Endothelial cell of umbilical vein (primary cell): ENCODE measurements around the gene ADI1. TPM values are rescaled to one million over a fixed set of nuclear protein-coding genes. Genes with fewer than 3 reads are reported as not detected.

Experiments used
- BruUV-seq: library from RNA; stranded (reverse); fragments of 400-500 nt; replicated peaks from 2 replicates; lab custom pipeline; 2021; lab: Mats Ljungman, UMichigan
- CTCF ChIA-PET: fragments of 300-600, 350-600 bp; sonication (Branson Sonifier 250); formaldehyde crosslinking; loops from one replicate; lab custom pipeline; 2021; ENCODE audit warnings: antibody characterized with exemption, inconsistent platforms; lab: Charles Lee
- POLR2A ChIA-PET: fragments of 300-600, 350-600 bp; sonication (Branson Sonifier 250); formaldehyde crosslinking; loops from one replicate; lab custom pipeline; 2021; ENCODE audit warnings: antibody characterized with exemption, inconsistent platforms; lab: Charles Lee
- DNase-seq: peaks from one replicate; pipeline ENCODE4 v3.0.0-alpha.2; 2011; ENCODE audit warnings: low read depth, low spot score
- FAIRE-seq: peaks from 2 replicates; lab custom pipeline; 2011; peaks lifted over from hg19 to GRCh38; lab: Jason Lieb, UNC
- H2AFZ ChIP-seq: 2 replicates; pipeline ENCODE4 v1.6.0; 2012; ENCODE audit warnings: low read depth, low read length, control low read depth, inconsistent platforms
- H3K27ac ChIP-seq: 2 replicates; pipeline ENCODE4 v1.5.1; 2011; ENCODE audit warnings: low read depth, mild to moderate bottlenecking, control low read depth, low read length, moderate library complexity; ENCODE audit not compliant: insufficient read depth
- H3K27me3 ChIP-seq, 2 experiments: 2 replicates each; pipeline versions ENCODE4 v1.6.0 to v1.6.1; 2011; ENCODE audit warnings: low read length in 2 of 2, mixed read lengths in 1 of 2; ENCODE audit not compliant: control insufficient read depth in 2 of 2, insufficient read depth in 2 of 2
- H3K36me3 ChIP-seq, 2 experiments: 2 replicates in 1 of 2; 3 replicates in 1 of 2; pipeline ENCODE4 v1.5.1; 2011; ENCODE audit warnings: low read length in 2 of 2, mild to moderate bottlenecking in 1 of 2, moderate library complexity in 1 of 2; ENCODE audit not compliant: control insufficient read depth in 2 of 2, insufficient read depth in 2 of 2; ENCODE audit errors: extremely low read depth in 1 of 2
- H3K4me1 ChIP-seq: 3 replicates; pipeline ENCODE4 v1.5.1; 2011; ENCODE audit warnings: mild to moderate bottlenecking, low read length; ENCODE audit not compliant: control insufficient read depth, insufficient read depth; ENCODE audit errors: extremely low read depth
- H3K4me2 ChIP-seq: 2 replicates; pipeline ENCODE4 v1.6.1; 2011; ENCODE audit warnings: low read length, control low read depth, mixed read lengths; ENCODE audit not compliant: insufficient read depth
- H3K4me3 ChIP-seq, 3 experiments: fragments of 200-600 bp in 1 of 3; sonication (generic), shearing (Covaris generic) in 1 of 3; replicated peaks in 1 of 3; 2 replicates each; pipeline ENCODE4 v1.5.1; 2011 to 2016; ENCODE audit warnings: control low read depth in 3 of 3, low read length in 3 of 3, mild to moderate bottlenecking in 2 of 3, inconsistent platforms in 1 of 3, low read depth in 1 of 3, moderate library complexity in 1 of 3; ENCODE audit not compliant: insufficient read depth in 1 of 3
- H3K79me2 ChIP-seq: 2 replicates; pipeline ENCODE4 v1.6.0; 2012; ENCODE audit warnings: low read length, inconsistent platforms; ENCODE audit not compliant: control insufficient read depth, insufficient read depth
- H3K9ac ChIP-seq: replicated peaks from 2 replicates; pipeline ENCODE3; 2011; ENCODE audit warnings: low read length, control low read depth; ENCODE audit not compliant: insufficient read depth; ENCODE audit errors: extremely low read depth
- H3K9me1 ChIP-seq: replicated peaks from 3 replicates; pipeline ENCODE4 v1.6.0; 2011; ENCODE audit warnings: mild to moderate bottlenecking, low read length; ENCODE audit not compliant: control insufficient read depth, insufficient read depth; ENCODE audit errors: extremely low read depth
- H3K9me3 ChIP-seq: replicated peaks from 2 replicates; pipeline ENCODE4 v1.5.1; 2012; ENCODE audit warnings: low read length, inconsistent platforms; ENCODE audit not compliant: control insufficient read depth, insufficient read depth
- H4K20me1 ChIP-seq: replicated peaks from 2 replicates; pipeline ENCODE3; 2011; ENCODE audit warnings: mild to moderate bottlenecking, low read length; ENCODE audit not compliant: control insufficient read depth, insufficient read depth; ENCODE audit errors: extremely low read depth
- CTCF ChIP-seq, 2 donors: IDR thresholded peaks; 1 replicate in 1 of 2; 2 replicates in 1 of 2; pipeline ENCODE4 v1.5.1; 2011; ENCODE audit warnings: low read length in 2 of 2, mild to moderate bottlenecking in 2 of 2, moderate library complexity in 2 of 2, control low read depth in 1 of 2, inconsistent platforms in 1 of 2, low read depth in 1 of 2; ENCODE audit not compliant: insufficient read depth in 1 of 2; ENCODE audit errors: extremely low read depth in 1 of 2
- EZH2 ChIP-seq: IDR thresholded peaks from 2 replicates; pipeline ENCODE4 v1.6.1; 2012; ENCODE audit warnings: borderline replicate concordance, low read depth, mild to moderate bottlenecking, moderate library complexity, low read length, inconsistent platforms; ENCODE audit not compliant: severe bottlenecking
- FOS ChIP-seq: IDR thresholded peaks from 2 replicates; pipeline ENCODE4 v1.6.1; 2011; ENCODE audit warnings: mild to moderate bottlenecking, low read length, moderate library complexity, borderline replicate concordance; ENCODE audit not compliant: insufficient read depth
- GATA2 ChIP-seq: IDR thresholded peaks from 2 replicates; pipeline ENCODE4 v1.7.0; 2011; ENCODE audit warnings: low read depth, mild to moderate bottlenecking, moderate library complexity, mixed read lengths, low read length; ENCODE audit not compliant: insufficient read length, insufficient read depth
- JUN ChIP-seq: IDR thresholded peaks from 2 replicates; pipeline ENCODE4 v1.6.1; 2011; ENCODE audit warnings: borderline replicate concordance, low read depth; ENCODE audit not compliant: insufficient read length, insufficient read depth
- MYC ChIP-seq: IDR thresholded peaks from one replicate; pipeline ENCODE4 v1.6.1; 2011; ENCODE audit warnings: mild to moderate bottlenecking, low read depth, low read length
- POLR2A ChIP-seq: IDR thresholded peaks from 2 replicates; pipeline ENCODE4 v1.6.1; 2012; ENCODE audit warnings: low read depth, mild to moderate bottlenecking, control low read depth, low read length
- POLR2AphosphoS5 ChIP-seq: IDR thresholded peaks from 2 replicates; pipeline ENCODE4 v1.6.1; 2012; ENCODE audit warnings: low read depth, mild to moderate bottlenecking, control low read depth, low read length, moderate library complexity; ENCODE audit not compliant: insufficient read depth
- dilution Hi-C: fragments of 300-500 bp; cut with MboI; formaldehyde crosslinking; loops from one replicate; pipeline ENCODE4 v1.15.0; 2019; ENCODE audit warnings: low sequenced_read_pairs; ENCODE audit not compliant: extremely low pct_ligation_motif_present
- intact Hi-C: fragments of 100-400 bp; cut with micrococcal nuclease; formaldehyde crosslinking; loops from one replicate; pipeline ENCODE4 v1.10.0; 2022
- polyA plus RNA-seq, 4 experiments: library from polyadenylated mRNA; depleted of rRNA in 3 of 4; stranded (reverse) in 3 of 4; unstranded in 1 of 4; fragments of >200 nt; gene quantifications; 2 replicates each; pipeline versions ENCODE4 v1.2.1 to v1.2.3, GENCODE V29; 2011 to 2012; ENCODE audit warnings: missing spikeins in 1 of 4
- total RNA-seq: library from RNA; stranded (reverse); gene quantifications from 2 replicates; pipeline ENCODE4 v1.2.3, GENCODE V29; 2021
- TF ChIP-seq, protein P1 (sequence below): IDR thresholded peaks from 2 replicates; pipeline ENCODE4 v1.6.1; 2011; ENCODE audit not compliant: insufficient read depth, insufficient read length

The ADI1 gene
- total and polyA plus RNA-seq, 2 donors (not counting 3 experiments of a cell fraction or from before 2014, with no cell fraction given), result 38.6 to 49.7 TPM

GRCh38 chr2:3490191-3491170, 28.9 kb downstream of the ADI1 start:
- ChIA-PET CTCF (interaction anchor here (1.9 kb wide), 1 partner anchor 29 kb away, joined by 5 read pairs; no protein-coding TSS in a partner anchor), POLR2A (no interaction called here)
- peaks cover 4% of the 10 kb centered on the region for H3K4me1 ChIP-seq
- no peak overlapping the region for H3K27ac ChIP-seq
- H3K9me3 ChIP-seq, result no peaks in the 10 kb centered on the region
- H4K20me1 ChIP-seq, result no peaks in the 10 kb centered on the region
- dilution Hi-C loops, result no loop called here
- no peak overlapping the region for H2AFZ ChIP-seq
- no peaks in the 10 kb centered on the region for H3K9me1 ChIP-seq
- peaks cover 0 to 3% of the 10 kb centered on the region in 2 experiments for H3K36me3 ChIP-seq
- FAIRE-seq, result no peak
- TF ChIP-seq, protein P1, sequence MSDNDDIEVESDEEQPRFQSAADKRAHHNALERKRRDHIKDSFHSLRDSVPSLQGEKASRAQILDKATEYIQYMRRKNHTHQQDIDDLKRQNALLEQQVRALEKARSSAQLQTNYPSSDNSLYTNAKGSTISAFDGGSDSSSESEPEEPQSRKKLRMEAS, result no peak
- TF ChIP-seq EZH2 (no peak), FOS (no peak), GATA2 (no peak), POLR2A (no peak), CTCF (IDR thresholded peaks at IDR 0.05; ENCODE audit: extremely low read depth in 1 of 2, insufficient read depth in 1 of 2, low read depth in 1 of 2, low read length in 2 of 2) (no peak), JUN (no peak), POLR2AphosphoS5 (no peak), MYC (no peak)
- no peaks in the 10 kb centered on the region for H3K27me3 ChIP-seq
- BruUV-seq, result no TSS peak
- no peaks in the 10 kb centered on the region for H3K79me2 ChIP-seq
- no peak overlapping the region for H3K4me2 ChIP-seq
- intact Hi-C loops, result no loop called here
- DNase-seq, result no peak
- no peak overlapping the region for H3K4me3 ChIP-seq
- no peak overlapping the region for H3K9ac ChIP-seq
